Neural progenitor cell (in vitro differentiated cells): Measurements from ENCODE around the gene BIRC7. TPM values are rescaled to one million over a fixed set of nuclear protein-coding genes. Genes with fewer than 3 reads are reported as not detected.

Source experiments
- DNase-seq: peaks from one replicate; pipeline ENCODE4 v3.0.0-alpha.2; 2016; ENCODE audit warnings: low spot score
- H2AFZ ChIP-seq: fragments of 200-600 bp; sonication (generic); replicated peaks from 2 replicates; pipeline ENCODE4 v1.6.1; 2016; ENCODE audit warnings: antibody characterized with exemption
- H3F3A ChIP-seq: fragments of 200-600 bp; sonication (generic); 2 replicates; pipeline ENCODE4 v1.6.1; 2016; ENCODE audit warnings: antibody characterized with exemption, low read depth
- H3K27ac ChIP-seq: fragments of 200-600 bp; sonication (generic); 2 replicates; pipeline ENCODE4 v1.5.1; 2016; ENCODE audit warnings: mild to moderate bottlenecking
- H3K27me3 ChIP-seq: fragments of 200-600 bp; sonication (generic); 2 replicates; pipeline ENCODE4 v1.6.1; 2016; ENCODE audit warnings: mild to moderate bottlenecking, moderate library complexity
- H3K36me3 ChIP-seq: fragments of 200-600 bp; sonication (generic); 2 replicates; pipeline ENCODE4 v1.5.1; 2016
- H3K4me1 ChIP-seq: fragments of 200-600 bp; sonication (generic); 2 replicates; pipeline ENCODE4 v1.6.1; 2016; ENCODE audit warnings: mixed run types
- H3K4me2 ChIP-seq: fragments of 200-600 bp; sonication (generic); 2 replicates; pipeline ENCODE4 v1.6.1; 2016
- H3K4me3 ChIP-seq: fragments of 200-600 bp; sonication (generic); 2 replicates; pipeline ENCODE4 v1.5.1; 2016
- H3K79me2 ChIP-seq: fragments of 200-600 bp; sonication (generic); 2 replicates; pipeline ENCODE4 v1.6.1; 2016; ENCODE audit warnings: low read depth
- H3K9ac ChIP-seq: fragments of 200-600 bp; sonication (generic); 2 replicates; pipeline ENCODE4 v1.6.1; 2016
- H3K9me3 ChIP-seq: fragments of 200-600 bp; sonication (generic); 2 replicates; pipeline ENCODE4 v1.5.1; 2016; ENCODE audit warnings: low read depth
- H4K20me1 ChIP-seq: fragments of 200-600 bp; sonication (generic); 2 replicates; pipeline ENCODE4 v1.6.1; 2016; ENCODE audit warnings: low read depth
- H3K27ac Mint-ChIP-seq: 3 replicates; pipeline ENCODE4 v1.8.0; 2021; ENCODE audit warnings: mixed read lengths
- H3K27me3 Mint-ChIP-seq: 2 replicates; pipeline ENCODE4 v1.8.0; 2022; ENCODE audit warnings: low read depth, mild to moderate bottlenecking, inconsistent platforms, moderate library complexity, mixed read lengths; ENCODE audit not compliant: insufficient read depth
- H3K36me3 Mint-ChIP-seq: 3 replicates; pipeline ENCODE4 v1.8.0; 2021; ENCODE audit warnings: mixed read lengths
- H3K4me1 Mint-ChIP-seq: 3 replicates; pipeline ENCODE4 v1.8.0; 2021; ENCODE audit warnings: mixed read lengths
- H3K4me3 Mint-ChIP-seq: 3 replicates; pipeline ENCODE4 v1.8.0; 2021; ENCODE audit warnings: mild to moderate bottlenecking, moderate library complexity, mixed read lengths
- H3K9me3 Mint-ChIP-seq: 3 replicates; pipeline ENCODE4 v1.8.0; 2020; ENCODE audit warnings: mixed read lengths
- EZH2 ChIP-seq: fragments of 200-600 bp; sonication (generic); IDR thresholded peaks from 2 replicates; pipeline ENCODE4 v1.6.1; 2017; ENCODE audit warnings: antibody characterized with exemption, mild to moderate bottlenecking, moderate library complexity
- EZH2phosphoT487 ChIP-seq: fragments of 200-600 bp; sonication (generic); IDR thresholded peaks from 2 replicates; pipeline ENCODE4 v1.6.1; 2017; ENCODE audit warnings: antibody characterized with exemption
- total RNA-seq: library from RNA; depleted of rRNA; stranded (reverse); fragments of >200 nt; gene quantifications from 2 replicates; pipeline ENCODE4 v1.2.3, GENCODE V29; 2015; ENCODE audit warnings: low replicate concordance
- TF ChIP-seq, protein P1 (sequence below): fragments of 200-600 bp; sonication (generic); IDR thresholded peaks from 2 replicates; pipeline ENCODE4 v1.5.1; 2017; ENCODE audit warnings: antibody characterized with exemption, mild to moderate bottlenecking

The BIRC7 gene
- total RNA-seq, 1 donor from 2014 or later: not detected

DNA sequence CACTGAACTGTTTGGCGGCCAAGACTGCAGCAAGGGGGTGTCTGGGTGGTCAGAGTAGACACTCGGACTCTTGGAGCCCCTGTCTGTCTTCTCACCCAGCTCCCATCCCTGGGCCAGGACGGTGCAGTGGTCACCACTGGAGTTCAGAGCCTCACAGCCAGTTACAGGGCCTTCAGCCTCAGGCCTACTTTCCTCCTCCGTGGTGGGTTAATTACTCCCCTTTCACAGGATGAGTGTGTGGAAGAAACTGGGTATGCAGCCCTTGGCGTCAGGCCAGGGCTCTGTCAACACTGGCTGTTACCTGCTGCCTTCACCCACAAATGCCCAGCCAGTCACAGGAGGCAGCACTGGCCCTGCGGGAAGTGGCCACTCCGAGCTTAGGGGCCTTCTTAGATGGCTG lies 18.0 kb upstream of the BIRC7 start:
- H3K4me1 ChIP-seq: peaks cover 12% of the 10 kb centered on the region
- peaks cover 17% of the 10 kb centered on the region for H3K36me3 Mint-ChIP-seq
- H3K27me3 Mint-ChIP-seq: peaks cover 14% of the 10 kb centered on the region

GRCh38 chr20:63218701-63219446 lies 16.8 kb upstream of the BIRC7 start:
- peaks cover 18% of the 10 kb centered on the region for H3K79me2 ChIP-seq
- Mint-ChIP-seq H3K36me3 (peaks cover 9% of the 10 kb centered on the region), H3K27ac (no peak overlapping the region)

More for the DNA sequence above, 18.0 kb upstream of the BIRC7 start:
- Histone ChIP-seq H2AFZ (no peak overlapping the region), H3K9me3 (no peaks in the 10 kb centered on the region), H3K79me2 (peaks cover 30% of the 10 kb centered on the region), H3K9ac (no peak overlapping the region), H3K4me3 (no peak overlapping the region), H4K20me1 (peaks cover 28% of the 10 kb centered on the region), H3K4me2 (no peak overlapping the region), H3K36me3 (peaks cover 6% of the 10 kb centered on the region), H3F3A (peaks cover 9% of the 10 kb centered on the region), H3K27ac (no peak overlapping the region), H3K27me3 (peaks cover 7% of the 10 kb centered on the region)
- Mint-ChIP-seq H3K4me3 (peak overlapping the region; percentile 41), H3K9me3 (no peaks in the 10 kb centered on the region), H3K27ac (no peak overlapping the region), H3K4me1 (peaks cover 34% of the 10 kb centered on the region)
- TF ChIP-seq, protein P1, sequence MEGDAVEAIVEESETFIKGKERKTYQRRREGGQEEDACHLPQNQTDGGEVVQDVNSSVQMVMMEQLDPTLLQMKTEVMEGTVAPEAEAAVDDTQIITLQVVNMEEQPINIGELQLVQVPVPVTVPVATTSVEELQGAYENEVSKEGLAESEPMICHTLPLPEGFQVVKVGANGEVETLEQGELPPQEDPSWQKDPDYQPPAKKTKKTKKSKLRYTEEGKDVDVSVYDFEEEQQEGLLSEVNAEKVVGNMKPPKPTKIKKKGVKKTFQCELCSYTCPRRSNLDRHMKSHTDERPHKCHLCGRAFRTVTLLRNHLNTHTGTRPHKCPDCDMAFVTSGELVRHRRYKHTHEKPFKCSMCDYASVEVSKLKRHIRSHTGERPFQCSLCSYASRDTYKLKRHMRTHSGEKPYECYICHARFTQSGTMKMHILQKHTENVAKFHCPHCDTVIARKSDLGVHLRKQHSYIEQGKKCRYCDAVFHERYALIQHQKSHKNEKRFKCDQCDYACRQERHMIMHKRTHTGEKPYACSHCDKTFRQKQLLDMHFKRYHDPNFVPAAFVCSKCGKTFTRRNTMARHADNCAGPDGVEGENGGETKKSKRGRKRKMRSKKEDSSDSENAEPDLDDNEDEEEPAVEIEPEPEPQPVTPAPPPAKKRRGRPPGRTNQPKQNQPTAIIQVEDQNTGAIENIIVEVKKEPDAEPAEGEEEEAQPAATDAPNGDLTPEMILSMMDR: no peak
- no peak for TF ChIP-seq EZH2phosphoT487
- no peak for TF ChIP-seq EZH2
- no peak for DNase-seq

GRCh38 chr20:63219447-63219821 lies 16.3 kb upstream of the BIRC7 start:
- no peak overlapping the region for H2AFZ ChIP-seq
- no peak overlapping the region for H3K4me3 ChIP-seq
- H3F3A ChIP-seq: peaks cover 10% of the 10 kb centered on the region
- no peak for DNase-seq
- H3K27me3 Mint-ChIP-seq: peaks cover 23% of the 10 kb centered on the region
- H3K4me1 ChIP-seq: peaks cover 16% of the 10 kb centered on the region
- H3K27ac ChIP-seq: no peak overlapping the region
- no peaks in the 10 kb centered on the region for H3K36me3 ChIP-seq
- no peak overlapping the region for H3K4me3 Mint-ChIP-seq
- no peaks in the 10 kb centered on the region for H3K9me3 Mint-ChIP-seq
- H3K27ac Mint-ChIP-seq: peak overlapping the region; percentile 46
- TF ChIP-seq EZH2phosphoT487: no peak
- TF ChIP-seq, protein P1: no peak
- TF ChIP-seq EZH2: no peak
- peaks cover 7% of the 10 kb centered on the region for H3K27me3 ChIP-seq
- H3K79me2 ChIP-seq: peaks cover 13% of the 10 kb centered on the region
- H3K4me2 ChIP-seq: no peak overlapping the region
- peaks cover 11% of the 10 kb centered on the region for H4K20me1 ChIP-seq
- H3K9me3 ChIP-seq: no peaks in the 10 kb centered on the region
- peaks cover 5% of the 10 kb centered on the region for H3K36me3 Mint-ChIP-seq
- no peak overlapping the region for H3K9ac ChIP-seq
- peaks cover 33% of the 10 kb centered on the region for H3K4me1 Mint-ChIP-seq

More at GRCh38 chr20:63218701-63219446, 16.8 kb upstream of the BIRC7 start:
- Histone ChIP-seq H3K4me3 (no peak overlapping the region), H3K36me3 (peaks cover 3% of the 10 kb centered on the region), H2AFZ (no peak overlapping the region), H3K27me3 (peaks cover 7% of the 10 kb centered on the region), H3K9me3 (no peaks in the 10 kb centered on the region), H4K20me1 (peaks cover 17% of the 10 kb centered on the region), H3F3A (peaks cover 5% of the 10 kb centered on the region), H3K9ac (no peak overlapping the region), H3K27ac (no peak overlapping the region), H3K4me1 (peaks cover 12% of the 10 kb centered on the region), H3K4me2 (no peak overlapping the region)
- Mint-ChIP-seq H3K4me1 (peaks cover 33% of the 10 kb centered on the region), H3K4me3 (no peak overlapping the region), H3K9me3 (no peaks in the 10 kb centered on the region), H3K27me3 (peaks cover 21% of the 10 kb centered on the region)
- TF ChIP-seq EZH2: no peak
- no peak for TF ChIP-seq EZH2phosphoT487
- TF ChIP-seq, protein P1: no peak
- no peak for DNase-seq
